Activated T-cell treated with anti-CD3 and anti-CD28 coated beads, Interleukin-2, amount 50 U/mL, for 1 hour (primary cell): ENCODE results near the gene HDAC1.
"Not testable (repeated sequence)": the region's sequence is repeated elsewhere in the genome, so short reads cannot be mapped to it uniquely, and the experiment has no call there.

Experiments used
- DNase-seq: peaks from one replicate; pipeline ENCODE4 v3.0.0-alpha.2; 2020

The HDAC1 gene

DNA sequence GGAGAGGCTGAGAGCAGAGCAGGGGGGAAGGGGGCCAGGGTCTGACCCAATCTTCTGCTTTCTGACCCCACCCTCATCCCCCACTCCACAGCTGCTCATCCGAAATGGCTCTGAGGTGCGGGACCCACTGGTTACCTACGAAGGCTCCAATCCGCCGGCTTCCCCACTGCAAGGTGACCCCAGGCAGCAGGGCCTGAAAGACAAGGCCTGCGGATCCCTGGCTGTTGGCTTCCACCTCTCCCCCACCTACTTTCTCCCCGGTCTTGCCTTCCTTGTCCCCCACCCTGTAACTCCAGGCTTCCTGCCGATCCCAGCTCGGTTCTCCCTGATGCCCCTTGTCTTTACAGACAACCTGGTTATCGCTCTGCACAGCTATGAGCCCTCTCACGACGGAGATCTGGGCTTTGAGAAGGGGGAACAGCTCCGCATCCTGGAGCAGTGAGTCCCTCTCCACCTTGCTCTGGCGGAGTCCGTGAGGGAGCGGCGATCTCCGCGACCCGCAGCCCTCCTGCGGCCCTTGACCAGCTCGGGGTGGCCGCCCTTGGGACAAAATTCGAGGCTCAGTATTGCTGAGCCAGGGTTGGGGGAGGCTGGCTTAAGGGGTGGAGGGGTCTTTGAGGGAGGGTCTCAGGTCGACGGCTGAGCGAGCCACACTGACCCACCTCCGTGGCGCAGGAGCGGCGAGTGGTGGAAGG lies 17.1 kb upstream of the HDAC1 start:
- DNase-seq: no peak

DNA sequence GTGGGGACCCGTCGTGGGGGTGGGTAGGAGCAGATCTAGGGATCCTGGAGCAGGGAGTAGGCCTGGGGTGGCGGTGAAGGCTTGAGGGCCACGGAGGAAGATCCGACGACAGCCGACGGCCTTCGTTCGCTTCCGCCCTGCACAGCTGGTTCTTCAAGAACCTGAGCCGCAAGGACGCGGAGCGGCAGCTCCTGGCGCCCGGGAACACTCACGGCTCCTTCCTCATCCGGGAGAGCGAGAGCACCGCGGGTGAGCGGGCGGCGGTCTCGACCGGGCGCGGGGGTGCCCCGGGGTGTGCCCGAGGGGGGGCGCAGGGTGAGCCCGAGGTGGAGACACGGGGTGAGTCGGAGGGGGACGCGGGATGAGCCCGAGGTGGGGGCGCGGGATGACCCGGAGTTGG lies 16.5 kb upstream of the HDAC1 start:
- no peak for DNase-seq

DNA sequence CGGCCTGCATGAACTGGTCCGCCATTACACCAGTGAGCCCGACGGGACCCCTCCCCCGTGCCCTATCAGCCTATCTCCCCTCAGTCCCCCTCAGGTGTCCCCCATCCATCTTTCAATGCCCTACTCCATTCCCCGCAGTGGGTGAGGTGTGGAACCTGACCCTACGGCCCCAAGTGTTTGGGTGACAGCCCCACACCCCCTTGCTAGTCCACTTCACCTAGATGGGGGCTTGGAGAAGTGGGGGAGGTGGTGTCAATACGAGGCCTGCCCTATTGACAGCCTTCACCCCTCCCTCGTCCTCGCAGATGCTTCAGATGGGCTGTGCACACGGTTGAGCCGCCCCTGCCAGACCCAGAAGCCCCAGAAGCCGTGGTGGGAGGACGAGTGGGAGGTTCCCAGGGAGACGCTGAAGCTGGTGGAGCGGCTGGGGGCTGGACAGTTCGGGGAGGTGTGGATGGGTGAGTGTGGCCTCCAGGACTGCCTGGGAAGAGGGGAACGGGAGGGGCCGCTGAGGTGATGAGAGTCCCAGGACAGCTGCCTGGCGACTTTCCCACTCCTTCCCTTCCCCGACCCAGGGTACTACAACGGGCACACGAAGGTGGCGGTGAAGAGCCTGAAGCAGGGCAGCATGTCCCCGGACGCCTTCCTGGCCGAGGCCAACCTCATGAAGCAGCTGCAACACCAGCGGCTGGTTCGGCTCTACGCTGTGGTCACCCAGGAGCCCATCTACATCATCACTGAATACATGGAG lies 15.7 kb upstream of the HDAC1 start:
- DNase-seq: no peak

DNA sequence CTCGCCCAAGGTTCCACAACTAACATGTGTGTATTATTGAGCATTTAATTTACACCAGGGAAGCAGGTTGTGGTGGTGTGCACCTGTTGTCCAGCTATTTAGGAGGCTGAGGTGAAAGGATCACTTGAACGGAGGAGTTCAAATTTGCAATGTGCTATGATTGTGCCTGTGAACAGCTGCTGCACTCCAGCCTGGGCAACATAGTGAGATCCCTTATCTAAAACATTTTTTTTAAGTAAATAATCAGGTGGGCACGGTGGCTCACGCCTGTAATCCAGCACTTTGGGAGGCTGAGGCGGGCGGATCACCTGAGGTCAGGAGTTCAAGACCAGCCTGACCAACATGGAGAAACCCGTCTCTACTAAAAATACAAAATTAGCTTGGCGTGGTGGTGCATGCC lies 7.1 kb upstream of the HDAC1 start:
- not testable (repeated sequence) for DNase-seq

DNA sequence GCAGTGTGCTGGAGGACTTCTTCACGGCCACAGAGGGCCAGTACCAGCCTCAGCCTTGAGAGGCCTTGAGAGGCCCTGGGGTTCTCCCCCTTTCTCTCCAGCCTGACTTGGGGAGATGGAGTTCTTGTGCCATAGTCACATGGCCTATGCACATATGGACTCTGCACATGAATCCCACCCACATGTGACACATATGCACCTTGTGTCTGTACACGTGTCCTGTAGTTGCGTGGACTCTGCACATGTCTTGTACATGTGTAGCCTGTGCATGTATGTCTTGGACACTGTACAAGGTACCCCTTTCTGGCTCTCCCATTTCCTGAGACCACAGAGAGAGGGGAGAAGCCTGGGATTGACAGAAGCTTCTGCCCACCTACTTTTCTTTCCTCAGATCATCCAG lies 6.2 kb upstream of the HDAC1 start:
- DNase-seq: no peak

DNA sequence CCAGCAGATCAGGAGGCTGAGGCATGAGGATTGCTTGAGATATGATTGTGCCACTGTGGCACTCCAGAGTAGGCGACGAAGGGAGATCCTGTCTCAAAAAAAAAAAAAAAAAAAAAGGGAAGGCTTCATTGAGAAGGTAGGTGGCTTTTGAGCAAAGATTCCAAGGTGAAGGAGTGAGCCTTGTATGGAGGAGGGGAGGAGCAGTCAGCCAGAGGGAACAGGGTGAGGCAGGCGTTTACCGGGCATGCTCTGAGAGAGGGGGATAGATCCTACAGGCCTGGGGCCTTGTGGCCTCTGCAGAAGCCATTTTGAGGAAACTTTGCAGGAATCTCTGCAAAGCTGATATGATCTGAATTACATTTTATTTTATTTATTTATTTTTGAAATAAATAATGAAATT lies 5.1 kb upstream of the HDAC1 start:
- no peak for DNase-seq

DNA sequence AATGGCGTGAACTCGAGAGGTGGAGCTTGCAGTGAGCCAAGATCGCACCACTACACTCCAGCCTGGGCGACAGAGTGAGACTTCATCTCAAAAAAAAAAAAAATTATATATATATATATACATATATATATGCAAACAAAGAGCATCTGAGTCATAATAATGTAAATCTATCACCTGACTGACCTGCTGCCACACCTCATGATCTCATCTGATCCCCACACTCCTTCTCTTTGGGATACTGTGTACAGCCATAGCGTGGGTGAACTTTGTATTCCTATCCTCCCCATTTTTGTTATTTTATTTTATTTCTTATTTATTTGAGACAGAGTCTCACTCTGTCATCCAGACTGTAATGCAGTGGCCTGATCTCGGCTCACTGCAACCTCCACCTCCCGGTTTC lies 2.6 kb upstream of the HDAC1 start:
- no peak for DNase-seq

DNA sequence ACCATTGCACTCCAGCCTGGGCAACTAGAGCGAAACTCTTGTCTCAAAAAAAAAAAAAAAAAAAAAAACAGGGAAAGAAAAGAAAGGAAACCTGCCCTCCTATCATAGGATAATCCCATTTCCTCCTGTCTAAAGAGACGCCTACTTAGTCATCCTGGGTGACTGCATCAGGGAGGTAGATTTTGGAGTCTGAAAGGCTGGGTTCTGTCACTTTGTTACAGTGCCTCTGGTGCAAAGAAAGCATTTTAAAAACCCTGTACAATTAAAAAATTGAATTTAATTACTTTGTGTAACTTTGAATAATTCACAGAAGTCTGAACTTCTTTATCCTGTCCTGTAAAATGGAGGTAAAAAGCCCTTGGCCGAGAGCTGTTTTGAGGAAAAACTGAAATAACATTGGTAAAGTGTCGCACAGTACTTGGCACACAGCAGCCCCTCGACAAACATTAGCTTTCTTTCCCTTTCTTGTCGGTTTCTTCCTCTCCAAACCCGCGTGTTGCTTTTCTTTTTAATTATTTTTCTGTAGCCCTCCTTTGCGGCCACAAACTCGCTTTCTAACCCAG lies 657 bp upstream of the HDAC1 start:
- DNase-seq: no peak

DNA sequence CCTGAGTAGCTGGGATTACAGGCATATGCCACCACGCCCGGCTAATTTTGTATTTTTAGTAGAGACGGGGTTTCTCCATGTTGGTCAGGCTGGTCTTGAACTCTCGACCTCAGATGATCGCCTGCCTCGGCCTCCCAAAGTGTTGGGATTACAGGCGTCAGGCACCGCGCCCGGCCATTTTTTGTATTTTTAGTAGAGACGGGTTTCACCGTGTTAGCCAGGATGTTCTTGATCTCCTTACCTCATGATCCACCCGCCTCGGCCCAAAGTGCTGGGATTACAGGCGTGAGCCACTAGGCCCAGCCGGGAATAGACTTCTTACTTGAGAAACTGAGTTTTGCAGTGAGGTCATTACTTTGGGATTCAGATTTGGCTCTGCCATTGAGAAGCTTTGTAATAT lies 6.3 kb downstream of the HDAC1 start:
- not testable (repeated sequence) for DNase-seq

DNA sequence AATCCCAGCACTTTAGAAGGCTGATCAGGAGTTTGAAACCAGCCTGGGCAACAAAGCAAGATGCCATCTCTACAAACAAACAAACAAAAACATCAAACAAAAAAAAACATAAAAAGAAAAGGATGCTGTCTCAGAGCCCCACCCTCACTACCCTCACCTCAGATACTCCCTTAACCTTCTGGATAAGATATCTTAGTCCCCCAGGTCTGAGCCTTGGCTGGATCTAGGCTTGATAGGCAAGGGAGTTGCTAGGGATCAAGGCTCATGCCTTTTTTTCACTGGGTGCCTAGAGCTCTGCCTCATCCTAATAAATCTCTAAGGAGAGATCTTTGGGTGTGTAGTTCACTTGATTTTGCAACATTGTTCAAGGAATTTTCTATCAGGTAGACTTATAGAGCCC lies 7.4 kb downstream of the HDAC1 start:
- no peak for DNase-seq

DNA sequence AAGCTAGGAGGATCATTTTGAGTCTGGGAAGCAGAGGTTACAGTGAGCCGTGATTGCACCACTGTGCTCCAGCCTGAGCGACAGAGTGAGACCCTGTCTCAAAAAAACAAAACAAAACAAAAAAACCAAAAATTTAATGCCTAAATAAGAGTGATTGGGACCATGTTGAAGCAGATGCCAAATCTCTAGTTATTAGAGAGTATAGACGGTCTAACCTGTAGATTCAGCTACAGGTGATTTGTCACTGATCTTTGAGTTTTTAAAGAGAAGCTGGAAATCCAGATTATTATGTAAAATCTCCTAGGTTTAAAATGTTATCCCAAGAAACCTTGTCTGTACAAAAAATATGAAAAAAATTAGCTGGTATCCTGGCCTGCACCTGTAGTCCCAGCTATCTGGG lies 11.5 kb downstream of the HDAC1 start:
- no peak for DNase-seq

DNA sequence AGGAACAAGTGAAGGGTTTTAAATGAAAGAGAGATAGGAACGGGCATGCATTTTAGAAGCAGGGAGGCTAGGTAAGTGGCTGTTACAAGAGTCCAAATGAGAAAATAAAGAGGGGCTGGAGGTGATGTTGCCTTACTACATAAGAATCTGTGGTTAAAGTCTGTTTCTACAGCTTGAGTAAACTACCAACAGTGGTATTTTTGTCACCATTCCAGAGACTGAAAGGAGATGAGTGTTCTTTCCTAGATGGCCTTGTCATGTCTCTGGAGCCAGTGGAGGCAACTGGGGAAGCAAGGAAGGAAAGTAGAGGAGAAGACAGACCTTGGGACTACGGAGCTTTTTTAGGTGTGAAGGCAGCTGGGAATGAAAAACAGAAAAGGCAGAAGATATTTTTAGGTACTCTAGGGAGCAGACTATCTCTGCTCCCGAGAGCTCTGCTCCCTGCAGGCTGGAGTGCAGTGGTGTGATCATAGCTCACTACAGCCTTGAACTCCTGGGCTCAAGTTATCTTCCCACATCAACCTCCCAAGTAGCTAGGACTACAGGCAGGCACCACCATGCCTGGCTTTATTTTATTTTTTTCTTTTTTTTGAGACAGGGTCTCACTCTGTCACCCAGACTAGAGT lies 12.2 kb downstream of the HDAC1 start:
- no peak for DNase-seq

DNA sequence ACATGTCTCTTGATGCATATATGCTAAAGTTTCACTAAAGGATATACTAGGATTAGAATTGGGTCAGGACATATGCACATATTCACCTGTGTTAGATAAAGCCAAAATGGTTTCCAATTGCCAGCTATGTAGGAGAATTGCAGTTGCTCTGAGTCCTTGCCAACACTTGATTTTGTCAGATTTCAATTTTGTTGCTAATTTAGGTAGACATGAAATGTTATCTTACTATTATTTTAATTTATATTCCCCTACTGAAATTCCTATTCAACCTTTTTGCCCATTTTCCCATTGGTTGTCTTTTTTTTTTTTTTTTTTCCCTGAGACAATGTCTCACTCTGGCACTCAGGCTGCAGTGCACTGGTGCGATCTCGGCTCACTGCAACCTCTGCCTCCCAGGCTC lies 13.4 kb downstream of the HDAC1 start:
- DNase-seq: no peak

DNA sequence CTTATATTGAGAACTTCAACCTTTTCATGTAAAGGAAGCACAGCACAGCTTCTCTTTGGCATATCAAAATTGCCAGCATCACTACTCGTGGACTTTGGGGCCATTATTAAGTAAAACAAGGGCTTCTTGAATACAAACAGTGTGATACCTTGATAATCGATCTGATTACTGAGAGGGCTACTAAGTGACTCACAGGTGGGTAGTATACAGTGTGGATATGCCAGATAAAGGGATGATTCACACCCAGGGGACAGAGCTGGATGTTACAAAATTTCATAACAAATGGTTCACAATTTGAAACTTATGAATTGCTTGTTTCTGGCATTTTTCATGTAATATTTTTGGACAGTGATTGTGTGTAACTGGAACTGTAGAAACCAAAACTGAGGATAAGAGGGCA lies 15.4 kb downstream of the HDAC1 start:
- no peak for DNase-seq

DNA sequence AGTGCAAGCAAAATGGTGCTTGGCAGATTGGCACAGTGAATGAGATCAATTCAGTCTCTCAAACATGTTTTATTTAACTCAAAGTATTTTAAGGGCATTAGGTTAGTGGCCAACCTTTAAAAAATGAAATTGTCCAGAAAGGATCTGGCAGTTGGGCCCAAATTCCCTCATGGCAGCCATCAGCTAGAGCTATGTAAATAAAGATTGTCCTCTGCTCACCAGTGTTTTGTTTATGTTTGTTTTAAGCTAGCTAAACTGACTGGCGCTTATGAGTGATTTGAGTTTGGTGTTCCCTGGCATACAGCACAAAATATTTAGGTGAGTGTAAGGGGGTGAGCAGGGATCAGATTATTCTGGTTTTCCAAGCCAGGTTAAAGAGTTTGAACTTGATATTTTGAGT lies 18.1 kb downstream of the HDAC1 start:
- no peak for DNase-seq

DNA sequence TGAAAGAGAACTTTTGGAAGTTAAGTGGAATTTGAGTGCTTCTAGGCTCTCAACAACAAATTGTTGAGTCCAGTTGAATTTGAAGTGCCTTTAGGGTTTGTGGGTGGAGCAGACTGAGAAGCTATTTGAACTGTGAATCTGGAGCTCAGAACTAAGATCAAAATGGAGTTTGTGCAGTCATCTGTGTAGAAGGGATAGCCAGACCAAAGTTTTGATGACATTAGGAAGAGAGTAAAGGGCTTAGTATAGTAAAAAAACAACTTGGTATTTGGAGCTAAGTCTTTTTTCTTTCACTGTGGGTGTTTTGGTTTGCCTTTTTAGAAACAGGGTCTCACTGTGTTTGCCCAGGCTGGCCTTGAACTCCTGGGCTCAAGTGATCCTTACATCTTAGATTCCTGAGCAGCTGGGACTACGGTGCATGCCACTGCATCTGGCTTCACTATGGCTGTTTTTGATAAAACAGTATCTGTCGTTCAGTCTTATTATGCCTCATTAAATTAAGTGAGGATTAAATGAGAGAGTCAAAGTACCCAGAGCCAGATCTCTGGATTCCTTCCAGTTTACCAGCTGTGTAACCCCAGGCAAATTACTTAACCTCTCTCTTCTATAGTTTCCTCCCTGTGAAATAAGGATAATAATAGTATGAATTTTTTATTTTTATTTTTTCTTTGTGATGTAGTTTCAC lies 20.0 kb downstream of the HDAC1 start:
- no peak for DNase-seq

DNA sequence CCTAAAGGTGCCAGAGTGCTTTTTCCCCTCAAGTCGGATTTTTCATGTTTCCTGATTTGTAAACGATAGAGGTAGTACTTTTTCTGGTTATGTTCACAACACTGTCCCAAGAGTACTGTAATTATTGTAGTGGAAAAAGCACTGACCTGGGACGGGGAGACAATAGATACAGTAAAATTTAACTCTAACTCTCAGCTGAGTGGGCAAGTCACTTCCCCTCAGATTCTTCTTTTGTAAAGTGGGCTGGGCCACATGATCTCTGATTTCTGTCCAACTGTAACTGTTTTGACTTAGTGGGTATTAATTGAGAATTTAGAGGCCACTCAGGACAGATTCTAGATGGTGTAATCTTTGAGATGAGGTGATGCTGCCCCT lies 25.0 kb downstream of the HDAC1 start:
- no peak for DNase-seq

DNA sequence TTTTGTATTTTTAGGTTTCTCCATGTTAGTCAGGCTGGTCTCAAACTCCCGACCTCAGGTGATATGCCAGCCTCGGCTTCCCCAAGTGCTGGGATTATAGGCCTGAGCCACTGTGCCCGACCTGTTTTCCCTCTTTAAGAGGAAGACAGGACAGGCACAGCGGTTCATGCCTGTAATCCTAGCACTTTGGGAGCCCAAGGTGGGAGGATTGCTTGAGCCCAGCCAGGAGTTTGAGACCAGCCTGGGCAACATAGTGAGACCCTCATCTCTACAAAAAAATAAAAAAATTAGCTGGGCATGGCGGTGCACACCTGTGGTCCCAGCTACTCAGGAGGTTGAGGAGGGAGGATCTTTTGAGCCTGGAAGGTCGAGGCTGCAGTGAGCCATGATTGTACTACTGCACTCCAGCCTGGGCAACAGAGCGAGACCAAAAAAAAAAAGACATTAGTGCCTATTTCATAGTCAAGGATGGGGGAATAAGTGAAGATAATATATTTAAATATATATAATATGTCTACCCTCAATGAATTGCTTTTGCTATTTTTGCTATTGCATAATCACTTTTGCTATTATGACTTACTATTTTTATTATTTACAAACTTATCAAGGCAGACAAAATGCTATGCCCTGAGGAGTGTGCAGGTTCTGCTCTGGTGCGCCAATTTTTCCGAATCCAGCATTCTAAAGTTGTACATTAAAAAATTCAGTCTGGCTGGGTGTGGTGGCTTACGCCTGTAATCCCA lies 26.4 kb downstream of the HDAC1 start:
- no peak for DNase-seq

DNA sequence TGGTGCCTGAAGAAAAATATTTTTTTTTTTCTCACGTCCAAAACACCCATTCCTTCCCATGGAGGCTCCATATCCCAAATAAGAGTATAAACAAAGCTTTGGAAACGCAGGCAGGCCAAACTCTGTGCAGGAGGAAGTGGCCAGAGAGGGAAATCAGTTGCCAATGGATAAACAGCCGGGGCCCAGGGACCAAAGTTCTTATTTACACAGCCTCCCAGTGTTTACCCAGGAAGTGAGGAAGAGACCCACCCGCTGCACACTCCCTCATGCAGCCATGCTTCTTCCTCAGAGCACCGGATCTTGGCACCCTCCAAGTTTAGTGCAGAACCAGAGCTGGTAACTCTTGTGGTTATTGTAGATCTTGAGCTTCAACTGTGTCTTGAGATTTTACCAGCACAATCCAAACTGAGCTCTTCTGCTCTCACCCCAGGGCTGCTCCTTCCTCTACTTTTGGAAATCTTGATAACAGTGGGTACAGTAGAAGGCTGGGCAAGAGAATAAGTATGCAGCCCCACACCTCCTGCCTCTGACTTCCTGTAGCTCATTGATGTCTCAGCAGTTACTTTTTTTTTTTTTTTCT lies 29.9 kb downstream of the HDAC1 start:
- no peak for DNase-seq

DNA sequence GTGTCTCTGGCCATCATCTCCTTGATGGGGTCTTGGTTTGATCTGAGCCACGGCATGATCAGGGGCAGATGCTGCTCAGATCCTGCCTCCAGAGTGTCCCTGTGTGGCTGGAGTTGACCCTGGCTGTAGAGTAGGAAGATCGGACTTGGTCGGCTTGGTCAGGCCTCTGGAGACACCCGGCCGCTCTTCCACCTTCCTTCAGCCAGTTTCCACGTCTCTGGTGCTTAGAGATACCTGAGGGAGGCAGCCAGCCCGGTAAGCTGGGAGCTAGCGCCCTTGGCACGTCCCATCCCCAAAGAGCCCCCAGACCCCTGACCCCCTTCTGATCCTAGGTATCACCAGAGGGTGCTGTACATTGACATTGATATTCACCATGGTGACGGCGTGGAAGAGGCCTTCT lies 35.3 kb downstream of the HDAC1 start:
- no peak for DNase-seq

DNA sequence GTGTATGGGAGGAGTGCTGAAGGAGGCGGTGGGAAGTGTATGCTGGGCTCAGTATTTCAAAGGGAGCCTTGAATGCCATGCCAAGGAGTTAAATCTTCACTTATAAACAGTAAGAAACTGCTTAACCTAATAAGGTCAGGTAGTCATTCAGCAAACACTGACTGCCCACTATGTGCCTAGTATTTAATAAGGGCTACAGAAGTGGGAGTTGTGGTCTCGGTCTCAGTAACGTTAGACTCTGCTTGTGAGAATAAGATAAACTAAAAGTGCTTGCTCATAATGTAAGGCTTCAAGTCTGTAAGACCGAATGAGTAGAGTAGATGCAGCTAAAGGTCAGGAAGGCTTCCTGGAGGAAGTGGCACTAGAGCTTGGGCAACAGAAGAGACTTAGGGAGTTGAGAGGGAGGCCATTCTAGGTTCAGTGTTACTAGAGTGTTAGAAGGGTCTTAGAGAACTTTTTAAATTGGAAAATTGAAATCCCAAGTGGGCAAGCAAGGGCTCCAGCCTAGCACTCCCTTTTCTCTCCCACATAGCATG lies 38.1 kb downstream of the HDAC1 start:
- no peak for DNase-seq

DNA sequence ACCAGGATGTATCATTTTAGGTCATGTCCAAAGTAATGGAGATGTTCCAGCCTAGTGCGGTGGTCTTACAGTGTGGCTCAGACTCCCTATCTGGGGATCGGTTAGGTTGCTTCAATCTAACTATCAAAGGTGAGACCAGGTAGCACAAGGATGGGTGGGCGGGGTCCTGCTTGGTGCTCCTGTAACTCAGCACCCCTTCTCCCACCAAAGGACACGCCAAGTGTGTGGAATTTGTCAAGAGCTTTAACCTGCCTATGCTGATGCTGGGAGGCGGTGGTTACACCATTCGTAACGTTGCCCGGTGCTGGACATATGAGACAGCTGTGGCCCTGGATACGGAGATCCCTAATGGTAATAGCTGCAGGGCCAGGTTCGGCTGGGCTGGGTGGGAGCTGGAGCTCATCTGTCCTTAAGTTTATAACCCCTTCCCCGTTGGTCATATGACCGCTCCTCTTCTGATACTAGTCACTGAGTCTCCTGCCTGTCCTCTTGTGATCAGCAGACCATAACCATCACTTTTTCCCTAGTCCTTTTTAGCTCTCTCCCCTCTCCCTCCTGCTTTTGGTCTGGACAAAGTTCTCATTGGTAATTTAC lies 38.8 kb downstream of the HDAC1 start:
- DNase-seq: no peak
